H1 (cell line): ENCODE data around the gene MLPH. TPM values are rescaled to one million over a fixed set of nuclear protein-coding genes. Genes with fewer than 3 reads are reported as not detected.

ENCODE experiments used
- CTCF ChIA-PET: fragments of 300-600 bp; sonication (Branson Sonifier 250); formaldehyde crosslinking; loops from one replicate; lab custom pipeline; 2021; ENCODE audit not compliant: partially characterized antibody; lab: Charles Lee
- POLR2A ChIA-PET: fragments of 300-600 bp; sonication (Branson Sonifier 250); formaldehyde crosslinking; loops from one replicate; lab custom pipeline; 2021; ENCODE audit warnings: inconsistent platforms; ENCODE audit not compliant: partially characterized antibody; lab: Charles Lee
- DNase-seq, 2 experiments: peaks; one replicate each; pipeline versions ENCODE4 v3.0.0 to v3.0.0-alpha.2; 2010 to 2022; ENCODE audit warnings: low spot score in 2 of 2, low read depth in 1 of 2, mixed read lengths in 1 of 2
- FAIRE-seq: peaks from 2 replicates; lab custom pipeline; 2011; peaks lifted over from hg19 to GRCh38; lab: Jason Lieb, UNC
- H2AFZ ChIP-seq: 2 replicates; pipeline ENCODE4 v1.8.1; 2012; ENCODE audit warnings: low read length, inconsistent platforms
- H2AK5ac ChIP-seq: 2 replicates; pipeline ENCODE4 v1.6.1; 2013; ENCODE audit warnings: low read depth, low read length
- H2BK120ac ChIP-seq: replicated peaks from 2 replicates; pipeline ENCODE3; 2013; ENCODE audit warnings: low read depth, low read length, inconsistent platforms
- H2BK12ac ChIP-seq: 2 replicates; pipeline ENCODE4 v1.6.1; 2013; ENCODE audit warnings: low read depth, low read length
- H2BK15ac ChIP-seq: 2 replicates; pipeline ENCODE4 v1.6.1; 2013; ENCODE audit warnings: low read length
- H2BK20ac ChIP-seq: 2 replicates; pipeline ENCODE4 v1.6.1; 2013; ENCODE audit warnings: low read length
- H2BK5ac ChIP-seq: 2 replicates; pipeline ENCODE4 v1.6.1; 2013; ENCODE audit warnings: low read depth, low read length
- H3K14ac ChIP-seq: 2 replicates; pipeline ENCODE4 v1.6.1; 2013; ENCODE audit warnings: inconsistent platforms; ENCODE audit not compliant: insufficient read length
- H3K18ac ChIP-seq: 2 replicates; pipeline ENCODE4 v1.6.1; 2013; ENCODE audit warnings: low read length; ENCODE audit errors: extremely low read depth
- H3K23ac ChIP-seq: 2 replicates; pipeline ENCODE4 v1.6.1; 2013; ENCODE audit warnings: inconsistent platforms; ENCODE audit not compliant: insufficient read length
- H3K23me2 ChIP-seq: 2 replicates; pipeline ENCODE4 v1.6.1; 2013; ENCODE audit warnings: low read depth, low read length
- H3K27ac ChIP-seq: 2 replicates; pipeline ENCODE4 v1.6.1; 2011; ENCODE audit warnings: low read depth, low read length, inconsistent platforms
- H3K27me3 ChIP-seq, 4 experiments: replicated peaks in 1 of 4; 1 replicate in 1 of 4; 2 replicates in 3 of 4; pipeline versions ENCODE4 v1.6.1 to v1.8.1; 2011 to 2013; ENCODE audit warnings: low read length in 3 of 4, mild to moderate bottlenecking in 3 of 4, inconsistent platforms in 2 of 4, mixed read lengths in 2 of 4, moderate library complexity in 1 of 4; ENCODE audit not compliant: control insufficient read depth in 3 of 4, insufficient read depth in 3 of 4; ENCODE audit errors: extremely low read depth in 1 of 4
- H3K36me3 ChIP-seq, 4 experiments: 2 replicates each; pipeline versions ENCODE4 v1.6.1 to v1.8.1; 2011 to 2013; ENCODE audit warnings: mild to moderate bottlenecking in 4 of 4, low read length in 3 of 4, moderate library complexity in 2 of 4, control low read depth in 1 of 4, inconsistent platforms in 1 of 4; ENCODE audit not compliant: insufficient read depth in 4 of 4, control insufficient read depth in 2 of 4
- H3K4ac ChIP-seq: replicated peaks from 2 replicates; pipeline ENCODE3; 2013; ENCODE audit warnings: low read length, low read depth, mixed read lengths, inconsistent platforms; ENCODE audit not compliant: insufficient read length
- H3K4me1 ChIP-seq, 4 experiments: replicated peaks in 1 of 4; 1 replicate in 1 of 4; 2 replicates in 3 of 4; pipeline versions ENCODE4 v1.6.1 to v1.8.1; 2011 to 2013; ENCODE audit warnings: low read length in 3 of 4, inconsistent platforms in 2 of 4, mixed read lengths in 1 of 4; ENCODE audit not compliant: insufficient read depth in 4 of 4, control insufficient read depth in 3 of 4
- H3K4me2 ChIP-seq, 2 experiments: 2 replicates each; pipeline versions ENCODE4 v1.6.1 to v1.8.1; 2011 to 2013; ENCODE audit warnings: low read depth in 2 of 2, low read length in 2 of 2, control low read depth in 1 of 2, inconsistent platforms in 1 of 2, mild to moderate bottlenecking in 1 of 2; ENCODE audit not compliant: insufficient read depth in 1 of 2
- H3K4me3 ChIP-seq, 4 experiments: fragments of 200-600, 300-600 bp in 1 of 4; sonication (generic), shearing (Covaris generic), sonication (Bioruptor Twin) in 1 of 4; 2 replicates each; pipeline versions ENCODE4 v1.5.1 to v1.8.1; 2011 to 2016; ENCODE audit warnings: low read length in 4 of 4, low read depth in 3 of 4, control low read depth in 2 of 4, inconsistent platforms in 2 of 4, mild to moderate bottlenecking in 2 of 4, mixed read lengths in 1 of 4, moderate library complexity in 1 of 4; ENCODE audit not compliant: insufficient read depth in 2 of 4; ENCODE audit errors: extremely low read depth in 1 of 4
- H3K56ac ChIP-seq: replicated peaks from 2 replicates; pipeline ENCODE3; 2013; ENCODE audit warnings: low read depth, mild to moderate bottlenecking, mixed read lengths, low read length, inconsistent platforms; ENCODE audit not compliant: insufficient read length
- H3K79me1 ChIP-seq: 2 replicates; pipeline ENCODE4 v1.6.1; 2013; ENCODE audit warnings: low read depth, low read length, control low read depth
- H3K79me2 ChIP-seq, 2 experiments: 2 replicates each; pipeline versions ENCODE4 v1.6.1 to v1.8.1; 2012 to 2013; ENCODE audit warnings: low read length in 2 of 2, mild to moderate bottlenecking in 2 of 2, inconsistent platforms in 1 of 2; ENCODE audit not compliant: insufficient read depth in 2 of 2, control insufficient read depth in 1 of 2
- H3K9ac ChIP-seq, 4 experiments: replicated peaks in 1 of 4; 1 replicate in 1 of 4; 2 replicates in 3 of 4; pipeline versions ENCODE4 v1.6.1 to v1.8.1; 2011 to 2013; ENCODE audit warnings: low read depth in 3 of 4, low read length in 3 of 4, control low read depth in 2 of 4, mild to moderate bottlenecking in 2 of 4, moderate library complexity in 2 of 4, inconsistent platforms in 1 of 4; ENCODE audit errors: extremely low read depth in 1 of 4
- H3K9me3 ChIP-seq, 2 experiments: 2 replicates each; pipeline versions ENCODE4 v1.6.1 to v1.8.1; 2012 to 2013; ENCODE audit warnings: mild to moderate bottlenecking in 2 of 2, moderate library complexity in 2 of 2, control low read depth in 1 of 2, inconsistent platforms in 1 of 2, low read depth in 1 of 2, low read length in 1 of 2, mixed read lengths in 1 of 2; ENCODE audit not compliant: insufficient read depth in 2 of 2
- H4K20me1 ChIP-seq, 2 experiments: replicated peaks in 1 of 2; 2 replicates each; pipeline versions ENCODE3 to v1.8.1; 2011 to 2013; ENCODE audit warnings: inconsistent platforms in 2 of 2, low read length in 2 of 2, mild to moderate bottlenecking in 1 of 2; ENCODE audit not compliant: insufficient read depth in 2 of 2, control insufficient read depth in 1 of 2
- H4K5ac ChIP-seq: 2 replicates; pipeline ENCODE4 v1.6.1; 2013; ENCODE audit warnings: low read length, low read depth, mixed read lengths, inconsistent platforms; ENCODE audit not compliant: insufficient read length
- H4K8ac ChIP-seq: 2 replicates; pipeline ENCODE4 v1.8.0; 2013; ENCODE audit warnings: mild to moderate bottlenecking, moderate library complexity, low read length, inconsistent platforms; ENCODE audit not compliant: insufficient read depth; ENCODE audit errors: extremely low read depth
- H4K91ac ChIP-seq: replicated peaks from 2 replicates; pipeline ENCODE3; 2013; ENCODE audit warnings: low read length, mixed read lengths, inconsistent platforms; ENCODE audit not compliant: insufficient read length
- SP2 ChIP-seq: IDR thresholded peaks from 2 replicates; pipeline ENCODE4 v1.6.1; 2012; ENCODE audit warnings: mild to moderate bottlenecking, low read length, inconsistent platforms
- SRF ChIP-seq: IDR thresholded peaks from 2 replicates; pipeline ENCODE4 v1.6.1; 2011; ENCODE audit warnings: mild to moderate bottlenecking, low read depth, low read length, moderate library complexity
- TAF7 ChIP-seq: optimal IDR thresholded peaks from 2 replicates; pipeline ENCODE3; 2011; ENCODE audit warnings: low read depth, mild to moderate bottlenecking, inconsistent platforms, low read length, moderate library complexity, borderline replicate concordance
- USF2 ChIP-seq: IDR thresholded peaks from 2 replicates; pipeline ENCODE4 v1.6.1; 2011; ENCODE audit warnings: low read length, improper control_type of control experiment
- WGBS, 2 experiments: shearing (Covaris generic) in 1 of 2; methylation state at CpG; one replicate each; pipeline versions ENCODE4 v1.1.6 to v1.1.7; 2013 to 2015; ENCODE audit warnings: low lambda C conversion rate in 2 of 2, mixed read lengths in 2 of 2, inconsistent platforms in 1 of 2, low coverage in 1 of 2, missing lambda C conversion rate in 1 of 2; ENCODE audit not compliant: insufficient replicate concordance in 2 of 2, insufficient coverage in 1 of 2, insufficient read length in 1 of 2; ENCODE audit errors: extremely low coverage in 1 of 2, missing lambda C conversion rate in 1 of 2; 5-methylcytosine and 5-hydroxymethylcytosine counted together
- polyA plus RNA-seq, 7 experiments: library from polyadenylated mRNA; depleted of rRNA in 3 of 7; stranded (reverse) in 5 of 7; unstranded in 2 of 7; fragments of >200 nt in 5 of 7; fragments of 200-250 nt in 2 of 7; gene quantifications; 1 replicate in 5 of 7; 2 replicates in 1 of 7; 4 replicates in 1 of 7; pipeline versions ENCODE4 v1.2.1 to v1.2.3, GENCODE V29; 2011 to 2013; ENCODE audit warnings: missing spikeins in 2 of 7, mixed read lengths in 2 of 7
- total RNA-seq: library from RNA; stranded (reverse); fragmentation: NEBNext Ultra II Directional; extraction: Animal tissue kit (Norgen Biotek cat#: 25700); gene quantifications from 2 replicates; pipeline ENCODE4 v1.2.1, GENCODE V29; 2021

The MLPH gene
- total and polyA plus RNA-seq, 2 of the 8 experiments (the other 6 are each of a cell fraction or from before 2014, with no cell fraction given) = 12.7 to 17.0 TPM

- H3K18ac ChIP-seq = no peak overlapping the region
- no peak overlapping the region for H3K4ac ChIP-seq
- no peaks in the 10 kb centered on the region for H3K36me3 ChIP-seq
- H4K8ac ChIP-seq = no peak overlapping the region
- no peaks in the 10 kb centered on the region for H3K79me1 ChIP-seq
- ChIA-PET CTCF (interaction anchor here (0.9 to 3.6 kb wide), 9 partner anchors 9 to 117 kb away, joined by 3 to 12 read pairs (median 4); no protein-coding TSS in a partner anchor), POLR2A (interaction anchor here (1.2 kb wide), 1 partner anchor 11 kb away, joined by 3 read pairs; no protein-coding TSS in a partner anchor)
- FAIRE-seq (no peak), DNase-seq (no peak)
- no peaks in the 10 kb centered on the region for H3K79me2 ChIP-seq
- no peak for TF ChIP-seq TAF7
- no peak for TF ChIP-seq SRF
- TF ChIP-seq USF2 = no peak
- no peak for TF ChIP-seq SP2
- no peak overlapping the region for H2AK5ac ChIP-seq
- peaks cover 0 to 2% of the 10 kb centered on the region in 2 experiments for H4K20me1 ChIP-seq
- no peak overlapping the region for H3K27ac ChIP-seq
- H3K23ac ChIP-seq = no peak overlapping the region
- H3K9me3 ChIP-seq = no peaks in the 10 kb centered on the region; a peak in 1 of 4 replicates
- H2BK20ac ChIP-seq = no peak overlapping the region
- 94% methylated on average over 12 of the region's 18 CpGs; no CpG with 5 or more reads in 1 of the 2 experiments for WGBS, 2 experiments
- no peaks in the 10 kb centered on the region for H3K27me3 ChIP-seq
- H2BK5ac ChIP-seq = no peak overlapping the region
- H3K56ac ChIP-seq = no peak overlapping the region
- no peak overlapping the region for H3K9ac ChIP-seq
- no peak overlapping the region for H2BK15ac ChIP-seq
- no peak overlapping the region for H4K5ac ChIP-seq
- no peak overlapping the region for H3K4me2 ChIP-seq
- H2AFZ ChIP-seq = no peak overlapping the region
- H3K4me1 ChIP-seq = no peaks in the 10 kb centered on the region; a peak in 1 of 7 replicates
- H2BK120ac ChIP-seq = no peak overlapping the region
- no peaks in the 10 kb centered on the region for H3K23me2 ChIP-seq
- no peak overlapping the region for H3K14ac ChIP-seq
- H3K4me3 ChIP-seq = no peak overlapping the region
- H4K91ac ChIP-seq = no peak overlapping the region
- H2BK12ac ChIP-seq = no peak overlapping the region
Measured at GRCh38 chr2:237538901-237539300, 51.9 kb downstream of the MLPH start.
